CD1c-positive myeloid dendritic cell (primary cell): Measurements from ENCODE around the gene EIF3I.
"Not testable (repeated sequence)": the region's sequence is repeated elsewhere in the genome, so short reads cannot be mapped to it uniquely, and the experiment has no call there.

ENCODE experiments used
- DNase-seq: peaks from one replicate; pipeline ENCODE4 v3.0.0-alpha.2; 2016; ENCODE audit errors: extremely low spot score

Gene EIF3I

DNA sequence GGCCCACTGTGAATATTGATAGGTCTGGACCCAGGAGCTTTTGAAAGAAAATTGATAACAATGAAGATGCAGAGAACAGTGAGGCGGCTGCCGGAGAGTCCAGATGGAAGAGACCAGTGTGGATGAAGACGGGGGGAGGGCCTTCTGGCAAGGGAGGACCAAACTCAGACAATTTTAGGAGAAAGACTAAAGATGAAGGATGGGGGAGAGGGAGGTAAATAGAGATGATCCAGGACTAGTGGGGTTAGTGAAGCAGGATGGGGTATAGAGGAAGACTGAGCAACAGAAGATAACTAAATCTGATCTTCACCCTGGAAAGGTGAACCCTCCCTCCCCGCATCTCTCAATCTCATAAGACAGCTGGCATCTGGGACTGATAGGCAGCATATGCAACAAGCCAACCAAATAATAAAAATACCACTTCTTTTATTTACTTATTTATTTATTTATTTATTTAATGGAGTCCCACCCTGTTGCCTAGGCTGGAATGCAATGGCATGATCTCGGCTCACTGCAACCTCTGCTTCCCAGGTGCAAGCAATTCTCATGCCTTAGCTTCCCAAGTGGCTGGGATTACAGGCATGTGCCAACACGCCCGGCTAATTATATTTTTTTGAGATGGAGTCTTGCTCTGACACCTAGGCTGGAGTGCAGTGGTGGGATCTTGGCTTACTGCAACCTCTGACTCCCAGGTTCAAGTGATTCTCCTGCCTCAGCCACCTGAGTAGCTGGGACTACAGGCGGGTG lies 10.5 kb downstream of the EIF3I start:
- no peak for DNase-seq

DNA sequence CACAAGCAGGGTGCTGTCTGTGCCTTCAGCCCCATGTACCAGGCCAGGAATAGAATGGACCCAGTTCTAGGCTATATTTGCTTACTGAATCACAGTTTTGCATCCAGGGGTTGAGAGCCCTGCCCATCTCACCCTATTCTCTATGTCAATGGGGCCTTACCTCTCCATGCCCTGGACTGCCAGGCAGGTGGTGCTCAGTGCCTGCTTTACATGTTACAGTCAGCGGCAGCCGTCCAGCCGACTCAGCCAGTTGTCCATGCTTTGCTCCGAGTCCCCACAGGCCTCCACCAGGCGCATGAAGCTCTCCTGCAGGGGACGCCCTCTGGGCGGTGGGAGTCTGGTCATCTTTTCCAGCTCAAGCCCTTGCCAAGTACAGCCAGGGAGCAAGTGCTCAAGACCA lies 12.6 kb downstream of the EIF3I start:
- no peak for DNase-seq

DNA sequence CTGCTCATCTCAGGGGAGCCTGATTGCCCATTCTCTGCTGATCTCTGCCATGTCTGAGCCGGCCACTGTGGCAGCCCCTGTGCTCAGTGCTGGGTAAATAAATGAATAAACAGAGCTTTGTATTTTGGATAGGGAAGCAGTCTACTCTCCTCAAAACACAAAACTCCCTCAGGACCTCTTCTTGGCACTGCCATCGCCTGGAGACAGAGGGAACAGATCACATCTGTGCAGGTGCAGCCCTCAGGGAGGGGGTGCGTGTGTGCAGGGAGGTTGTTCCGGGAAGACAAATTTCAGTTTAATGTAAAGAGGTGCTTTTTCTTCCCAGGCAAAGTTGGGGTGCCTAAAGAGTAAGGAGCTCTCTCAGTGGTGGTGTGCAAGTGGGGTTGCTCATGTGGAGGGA lies 17.1 kb downstream of the EIF3I start:
- no peak for DNase-seq

DNA sequence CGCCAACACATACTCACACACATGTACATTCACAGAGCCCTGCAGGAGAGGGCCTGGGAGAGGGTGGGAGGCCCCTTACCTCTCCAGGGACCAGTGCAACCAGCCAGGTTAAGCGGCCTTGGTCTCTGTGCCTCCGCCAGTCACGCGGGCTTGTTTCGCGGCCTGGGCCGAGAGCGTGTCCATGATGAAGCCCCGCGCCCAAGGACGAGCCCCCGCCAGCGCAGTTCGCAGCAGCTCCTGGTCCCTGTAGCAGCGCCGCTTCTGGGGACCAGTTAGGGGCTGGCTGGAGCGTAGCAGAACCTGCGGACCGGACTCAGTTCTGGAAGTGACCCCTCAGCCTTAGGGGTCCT lies 17.6 kb downstream of the EIF3I start:
- DNase-seq = no peak

DNA sequence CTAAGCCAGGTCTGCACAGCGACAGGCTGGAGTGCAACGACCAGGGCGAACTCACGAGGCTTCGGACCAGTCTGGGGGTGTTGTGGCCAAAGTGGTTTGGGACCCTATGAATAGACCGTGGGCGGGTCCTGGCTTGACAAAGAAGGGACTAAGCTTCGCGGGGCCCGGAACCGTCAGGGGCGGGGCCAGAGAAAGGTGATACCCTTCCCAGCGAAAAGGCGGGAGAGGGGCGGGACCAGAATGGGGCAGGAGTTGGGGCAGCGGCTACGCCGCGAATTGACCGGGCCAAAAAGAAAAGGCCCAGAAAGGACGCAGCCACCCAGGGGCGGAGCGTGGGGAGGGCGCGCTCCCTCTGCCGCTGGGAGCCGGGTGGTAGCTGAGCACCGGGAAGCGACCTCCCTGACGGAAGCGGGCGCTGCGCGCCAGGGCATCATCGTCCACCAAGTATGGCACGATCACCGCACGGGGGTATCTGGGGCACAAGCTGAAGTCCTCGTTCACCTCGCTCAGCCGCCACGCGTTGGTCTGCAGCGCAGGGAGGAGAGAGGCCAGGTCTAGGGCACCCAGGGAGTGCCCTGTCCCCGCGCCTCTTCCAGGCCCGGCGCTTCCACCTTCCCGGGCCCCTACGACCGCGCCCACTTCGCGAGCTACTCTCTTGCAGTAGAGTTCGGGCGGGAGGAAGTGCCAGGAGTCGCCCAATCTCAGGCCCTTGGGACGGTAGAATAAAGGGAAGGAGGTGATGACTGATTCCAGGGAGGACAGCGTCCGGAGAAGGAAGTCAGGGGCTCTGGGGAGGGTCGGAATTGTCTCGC lies 18.1 kb downstream of the EIF3I start:
- peak; percentile 75 for DNase-seq

DNA sequence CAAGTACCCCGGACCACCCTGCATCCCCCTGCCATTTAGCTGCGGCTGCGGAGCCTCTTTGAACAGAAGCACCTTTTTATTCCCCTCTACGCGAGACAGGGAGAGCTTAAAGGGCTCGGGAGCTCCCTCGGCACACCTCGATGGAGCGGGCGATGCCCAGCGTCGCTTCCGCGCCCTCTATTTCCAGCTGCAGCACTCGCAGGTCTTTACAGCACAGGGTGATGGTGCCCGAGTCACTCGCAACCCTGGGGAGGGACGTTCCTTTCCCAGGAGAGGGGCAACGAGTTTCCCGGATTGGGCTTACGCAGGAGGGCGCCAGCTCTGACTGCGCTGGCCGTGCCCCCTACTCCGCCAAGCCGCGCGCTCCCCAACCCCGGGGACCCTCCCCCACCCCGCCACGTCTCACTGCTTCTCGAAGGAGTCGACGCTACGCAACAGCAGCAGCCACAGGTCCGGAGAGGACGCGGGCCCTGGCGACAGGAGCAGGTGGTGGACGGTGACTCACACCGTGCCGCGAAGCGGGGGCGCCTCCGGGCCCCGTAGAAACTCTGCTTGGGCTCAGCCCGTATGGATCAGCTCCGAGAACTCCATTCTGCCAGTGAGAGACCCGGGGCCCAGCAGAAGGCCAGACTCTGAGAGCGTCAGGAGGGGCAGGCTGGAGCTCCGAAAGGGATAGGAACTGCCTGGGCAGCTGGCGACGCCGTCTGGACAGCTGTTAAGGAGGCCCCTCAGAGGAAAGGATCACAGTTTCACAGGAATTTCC lies 19.0 kb downstream of the EIF3I start:
- peak; percentile 29 for DNase-seq

DNA sequence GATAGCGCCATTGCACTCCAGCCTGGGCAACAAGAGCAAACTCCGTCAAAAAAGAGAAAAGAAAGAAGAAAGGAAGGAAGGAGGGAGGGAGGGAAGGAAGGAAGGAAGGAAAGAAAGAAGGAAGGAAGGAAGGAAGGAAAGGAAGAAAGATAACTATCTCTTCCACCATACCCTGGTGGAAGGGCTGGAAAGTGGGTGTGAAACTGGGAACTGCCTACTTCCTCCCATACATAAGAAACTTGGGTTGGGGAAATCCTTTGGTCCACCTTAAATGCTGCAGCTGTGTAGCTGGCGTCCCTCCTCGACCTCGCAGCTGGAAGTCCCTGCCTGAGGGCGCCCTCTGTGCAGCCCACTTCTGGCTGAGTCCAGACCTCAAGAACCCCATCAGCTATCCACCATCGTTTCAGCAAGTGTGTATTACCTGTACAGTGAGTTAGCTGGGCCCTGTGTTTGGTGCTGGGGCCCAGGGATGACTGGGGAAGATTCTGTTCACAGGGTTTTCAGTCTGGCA lies 20.2 kb downstream of the EIF3I start:
- peak; percentile 45 for DNase-seq

DNA sequence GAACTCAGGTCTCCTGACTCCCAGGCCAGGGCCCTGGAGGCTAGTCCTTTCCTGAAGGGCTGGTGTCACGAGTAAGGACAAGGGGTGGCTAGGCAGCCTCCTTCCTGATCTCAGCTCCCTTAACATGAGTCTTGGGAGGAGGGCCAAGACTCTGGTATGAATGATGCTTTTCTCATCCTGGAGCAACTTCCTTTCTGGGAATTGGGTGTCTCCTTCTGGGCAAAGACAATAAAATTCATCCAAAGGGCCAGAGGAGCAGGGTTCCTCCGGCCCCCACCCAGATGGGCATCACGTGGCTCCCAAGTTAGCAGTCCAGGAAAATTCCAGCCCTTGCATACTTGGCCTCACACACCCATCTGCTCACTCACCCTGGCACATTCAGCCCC lies 24.7 kb downstream of the EIF3I start, which contains the start of gene FAM167B:
FAM167B (plus strand) TSS at position 335 of the 386 bp plus-strand sequence. CDS start 200 bp downstream, outside the sequence.
- no peak for DNase-seq

DNA sequence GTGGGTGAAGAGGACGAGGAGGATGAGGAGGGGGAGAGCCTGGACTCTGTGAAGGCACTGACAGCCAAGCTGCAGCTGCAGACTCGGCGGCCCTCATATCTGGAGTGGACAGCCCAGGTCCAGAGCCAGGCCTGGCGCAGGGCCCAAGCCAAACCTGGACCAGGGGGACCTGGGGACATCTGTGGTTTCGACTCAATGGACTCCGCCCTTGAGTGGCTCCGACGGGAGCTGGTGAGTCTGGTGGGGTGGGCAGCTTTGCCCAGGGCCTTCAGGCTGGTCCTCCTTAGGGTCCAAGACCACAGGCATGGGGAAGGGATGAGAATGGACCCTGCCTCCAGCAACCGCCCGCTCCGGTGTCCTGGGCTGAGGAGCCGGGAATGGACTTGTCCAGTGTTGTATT lies 25.2 kb downstream of the EIF3I start:
- no peak for DNase-seq

DNA sequence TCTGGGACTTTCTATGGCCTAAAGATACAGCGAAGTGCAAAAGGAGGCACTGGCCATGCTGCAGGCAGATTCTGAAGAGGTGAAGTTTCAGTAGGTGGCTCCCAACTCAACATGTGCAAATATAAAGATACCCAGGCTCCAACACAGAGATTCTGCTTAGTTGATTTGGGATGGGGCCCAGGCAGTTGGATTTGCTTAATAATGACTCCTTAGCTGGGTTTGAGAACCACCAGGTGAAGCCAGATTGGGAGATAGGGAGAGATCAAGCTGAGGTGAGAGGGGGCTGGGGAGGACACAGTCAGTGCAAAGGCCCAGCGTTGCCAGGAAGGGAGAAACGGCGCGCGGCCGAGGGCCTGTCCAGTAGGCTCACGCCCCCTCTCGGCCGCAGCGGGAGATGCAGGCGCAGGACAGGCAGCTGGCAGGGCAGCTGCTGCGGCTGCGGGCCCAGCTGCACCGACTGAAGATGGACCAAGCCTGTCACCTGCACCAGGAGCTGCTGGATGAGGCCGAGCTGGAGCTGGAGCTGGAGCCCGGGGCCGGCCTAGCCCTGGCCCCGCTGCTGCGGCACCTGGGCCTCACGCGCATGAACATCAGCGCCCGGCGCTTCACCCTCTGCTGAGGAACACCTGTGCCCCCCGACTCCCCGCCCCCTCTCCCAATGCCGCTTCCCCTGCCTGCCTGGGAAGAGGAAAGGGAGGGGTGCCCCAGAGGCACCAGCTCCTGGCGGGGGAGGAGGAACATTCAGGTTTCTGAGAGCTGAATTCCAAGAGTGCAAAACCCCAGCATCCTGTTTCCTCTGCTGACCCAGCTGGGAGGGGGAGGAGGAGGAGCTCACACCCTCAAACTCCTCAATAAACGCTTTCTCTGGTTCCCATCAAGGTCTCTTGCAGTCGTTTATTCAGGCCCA lies 26.0 kb downstream of the EIF3I start:
- peak; percentile 77 for DNase-seq

DNA sequence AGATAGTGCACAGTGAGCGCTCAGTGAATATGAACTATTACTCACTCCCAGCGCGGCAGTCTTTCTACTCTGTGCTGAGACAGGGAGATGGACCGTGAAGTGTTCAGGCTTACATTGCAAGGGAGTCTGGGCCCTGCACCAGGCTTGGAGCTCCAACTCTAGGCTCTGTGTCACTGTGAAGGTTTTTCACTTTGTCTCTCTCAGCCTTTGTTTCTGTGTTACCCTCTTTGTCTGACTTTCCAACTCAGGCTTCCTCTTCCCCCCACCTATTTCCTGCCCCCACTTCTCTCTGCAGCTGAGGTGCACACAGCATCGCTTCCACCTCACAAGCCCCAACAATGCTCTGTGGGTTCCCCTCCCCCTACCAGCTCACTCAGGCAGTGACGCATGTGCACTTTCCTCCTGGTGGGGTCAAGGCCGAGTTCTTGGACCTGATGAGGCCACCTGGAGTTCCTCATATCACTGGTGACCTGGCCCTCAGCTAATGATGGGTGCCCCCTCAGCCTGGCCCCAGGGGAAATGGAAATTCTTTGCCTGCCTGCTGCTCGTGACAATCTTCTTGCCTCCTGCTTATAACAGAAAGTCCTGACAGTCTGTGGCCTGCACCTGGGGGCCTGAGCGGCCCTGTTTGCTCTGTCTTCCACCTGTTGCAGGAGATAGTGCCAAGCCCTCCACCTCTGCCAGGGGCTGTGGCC lies 27.8 kb downstream of the EIF3I start:
- peak; percentile 54 for DNase-seq

DNA sequence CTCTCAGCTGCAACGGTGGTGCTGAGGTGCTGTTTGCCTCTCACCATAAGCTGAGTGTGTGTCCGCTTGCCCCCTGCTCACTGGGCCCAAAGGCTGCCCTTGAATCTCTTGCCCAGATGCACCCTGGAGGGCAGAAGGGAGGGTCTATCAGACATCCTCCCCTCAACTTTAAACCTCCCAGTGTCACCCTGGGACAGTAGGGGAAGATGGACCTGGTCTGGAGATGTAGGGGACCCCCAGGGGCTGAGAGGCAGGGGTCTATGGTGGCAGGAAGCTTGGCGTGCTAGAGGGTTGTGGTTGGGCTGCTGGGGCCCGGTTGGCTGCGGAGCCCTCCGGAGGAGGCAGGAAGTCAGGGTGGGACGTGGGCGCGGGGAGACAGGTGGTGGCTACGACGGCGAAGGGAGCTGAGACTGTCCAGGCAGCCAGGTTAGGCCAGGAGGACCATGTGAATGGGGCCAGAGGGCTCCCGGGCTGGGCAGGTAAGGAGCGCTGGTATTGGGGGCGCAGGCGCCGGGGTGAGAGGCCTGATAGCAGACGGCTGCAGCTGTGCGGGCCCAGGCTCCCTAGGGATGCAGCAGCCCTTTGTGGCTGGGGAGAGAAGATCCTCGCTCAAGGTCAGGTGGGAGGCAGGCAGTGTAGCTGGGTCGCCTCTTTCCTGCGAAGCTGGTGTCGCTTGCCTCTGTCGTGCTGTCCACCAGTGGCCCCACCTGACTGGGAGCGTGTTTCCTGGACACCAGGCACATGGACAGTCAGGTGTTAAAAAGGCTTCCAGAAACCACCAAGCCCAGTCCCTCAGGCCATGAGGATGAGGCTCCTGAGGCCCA lies 28.9 kb downstream of the EIF3I start, which contains the start of gene LCK:
LCK (plus strand) TSS at position 373 of the 824 bp plus-strand sequence. CDS start 23,065 bp downstream, outside the sequence.
- DNase-seq = no peak

DNA sequence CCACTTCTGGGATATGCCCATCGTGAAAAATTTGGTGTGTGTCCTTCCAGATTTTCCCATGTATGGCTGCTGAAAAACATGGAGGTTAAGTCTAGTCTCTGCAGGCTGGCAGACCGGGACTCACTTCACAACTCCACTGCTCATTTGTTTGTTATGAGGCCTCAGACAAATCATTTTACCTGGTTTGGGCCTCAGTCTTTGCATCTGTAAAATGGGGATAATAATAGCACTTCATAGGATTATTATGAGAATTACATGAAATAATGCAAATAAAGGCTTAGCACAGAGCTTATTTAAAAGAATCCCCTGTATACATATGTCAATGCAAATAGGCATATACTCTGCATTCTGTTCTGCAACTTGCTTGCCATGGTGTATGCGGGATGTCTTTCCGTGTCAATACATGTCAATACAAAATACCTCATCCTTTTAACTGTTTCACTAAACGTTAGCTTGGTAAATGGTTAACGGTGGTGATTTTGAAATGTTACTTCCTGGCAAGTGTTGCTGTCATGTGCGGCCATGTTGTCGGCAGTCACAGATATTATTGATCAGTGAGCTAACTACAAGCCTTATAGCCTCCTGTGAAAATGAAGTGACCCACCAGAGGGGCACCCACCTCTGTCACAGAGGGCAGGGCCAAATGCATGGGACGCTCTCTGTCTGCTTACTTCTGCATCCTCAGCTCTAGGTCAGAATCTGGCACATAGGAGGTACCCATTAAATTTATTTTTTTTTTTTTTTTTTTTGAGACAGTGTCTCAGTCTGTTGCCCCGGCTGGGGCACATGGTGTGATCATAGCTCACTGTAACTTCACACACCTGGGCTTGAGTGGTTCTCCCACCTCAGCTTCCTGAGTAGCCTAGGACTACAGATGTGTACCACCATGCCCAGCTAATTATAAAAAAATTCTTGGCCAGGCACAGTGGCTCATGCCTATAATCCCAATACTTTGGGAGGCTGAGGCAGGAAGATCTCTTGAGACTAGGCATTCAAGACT lies 33.2 kb downstream of the EIF3I start:
- DNase-seq = no peak

DNA sequence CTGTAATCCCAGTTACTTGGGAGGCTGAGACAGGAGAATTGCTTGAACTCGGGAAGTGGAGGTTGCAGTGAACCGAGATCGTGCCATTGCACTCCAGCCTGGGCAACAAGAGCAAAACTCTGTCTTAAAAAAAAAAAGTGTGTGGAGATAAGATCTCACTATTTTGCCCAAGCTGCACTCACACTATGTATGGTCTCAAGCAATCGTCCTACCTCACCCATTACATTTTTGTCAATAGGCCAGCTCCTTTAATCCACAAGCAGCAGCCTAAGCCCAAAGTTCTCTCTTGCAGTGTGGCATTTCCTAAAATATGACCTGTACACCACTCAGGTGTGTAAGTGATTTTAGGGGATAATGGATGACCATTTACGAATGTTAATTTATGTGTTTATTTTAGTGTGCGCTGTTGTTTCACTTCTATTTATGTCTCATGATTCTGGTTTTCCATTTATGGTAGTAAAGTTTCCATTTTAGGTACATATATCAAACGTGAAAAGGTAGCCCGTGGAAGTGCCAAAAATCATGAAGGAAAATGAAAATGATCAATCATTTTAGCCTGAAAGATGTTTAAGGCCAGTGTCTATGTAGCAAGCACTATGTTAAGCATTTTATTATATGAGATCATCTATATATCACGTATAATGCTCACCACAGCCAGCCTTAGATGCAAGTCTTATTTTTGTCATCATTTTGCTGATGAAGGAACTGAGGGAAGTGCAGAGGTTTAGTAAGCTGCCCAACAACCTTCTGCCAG lies 34.4 kb downstream of the EIF3I start:
- no peak for DNase-seq

DNA sequence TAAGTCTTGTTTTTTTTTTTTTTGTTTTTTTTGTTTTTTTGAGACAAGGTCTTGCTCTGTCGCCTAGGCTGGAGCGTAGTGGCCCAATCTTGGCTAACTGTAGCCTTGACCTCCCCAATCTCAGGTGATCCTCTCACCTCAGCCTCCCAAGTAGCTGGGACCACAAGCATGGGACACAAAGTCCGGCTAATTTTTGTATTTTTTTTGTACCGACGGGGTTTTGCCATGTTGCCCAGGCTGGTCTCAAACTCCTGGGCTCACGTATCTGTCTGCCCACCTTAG lies 35.0 kb downstream of the EIF3I start:
- DNase-seq = no peak

DNA sequence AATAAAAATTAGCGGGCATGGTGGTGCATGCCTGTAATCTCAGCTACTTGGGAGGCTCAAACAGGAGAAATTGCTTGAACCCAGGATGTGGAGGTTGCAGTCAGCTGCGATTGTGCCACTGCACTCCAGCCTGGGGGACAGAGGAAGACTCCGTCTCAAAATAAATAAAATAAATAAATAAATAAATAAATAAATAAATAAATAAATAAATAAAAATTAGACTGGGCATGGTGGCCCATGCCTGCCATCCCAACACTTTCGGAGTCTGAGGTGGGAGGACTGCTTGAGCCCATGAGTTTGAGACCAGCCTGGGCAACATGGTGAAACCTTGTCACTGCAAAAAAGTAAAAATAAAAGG lies 41.0 kb downstream of the EIF3I start:
- DNase-seq = not testable (repeated sequence)

DNA sequence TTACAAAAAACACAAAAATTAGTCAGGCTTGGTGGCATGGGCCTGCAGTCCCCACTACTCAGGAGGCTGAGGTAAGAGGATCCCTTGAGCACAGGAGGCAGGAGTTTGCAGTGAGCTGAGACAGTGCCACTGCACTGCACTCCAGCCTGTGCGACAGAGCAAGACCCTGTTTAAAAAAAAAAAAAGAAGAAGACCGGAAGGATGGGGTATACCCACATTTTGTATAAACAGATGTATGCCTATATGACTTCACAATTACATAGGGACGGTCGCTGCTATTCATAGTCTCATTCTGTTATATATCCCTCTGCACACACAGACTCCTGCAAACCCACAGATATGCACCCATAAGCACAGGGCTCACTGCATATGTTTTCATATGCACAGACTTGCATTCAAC lies 41.5 kb downstream of the EIF3I start:
- DNase-seq = no peak

DNA sequence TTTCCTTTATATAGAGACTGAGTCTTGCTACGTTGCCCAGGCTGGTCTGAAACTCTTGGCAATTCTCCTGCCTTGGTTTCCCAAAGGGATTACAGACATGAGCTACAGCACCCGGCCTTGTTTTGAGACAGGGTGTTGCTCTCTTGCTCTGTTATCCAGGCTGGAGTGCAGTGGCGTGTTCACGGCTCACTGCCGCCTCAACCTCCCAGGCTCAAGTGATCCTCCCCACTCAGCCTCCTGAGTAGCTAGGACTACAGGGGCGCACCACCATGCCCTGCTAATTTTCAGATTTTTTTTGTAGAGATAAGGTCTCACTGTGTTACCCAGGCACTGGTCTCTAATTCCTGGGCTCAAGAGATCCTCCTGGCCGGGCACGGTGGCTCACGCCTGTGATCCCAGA lies 43.6 kb downstream of the EIF3I start:
- no peak for DNase-seq
